GM19328 (cell line): ENCODE measurements around the gene GNB4.

Source experiments
- ATAC-seq: cut with Tn5 transposase; IDR thresholded peaks from one replicate; pipeline ENCODE4 v1.9.1; 2021; ENCODE audit warnings: mild to moderate bottlenecking, moderate library complexity; ENCODE audit not compliant: unreplicated experiment

The GNB4 gene

DNA sequence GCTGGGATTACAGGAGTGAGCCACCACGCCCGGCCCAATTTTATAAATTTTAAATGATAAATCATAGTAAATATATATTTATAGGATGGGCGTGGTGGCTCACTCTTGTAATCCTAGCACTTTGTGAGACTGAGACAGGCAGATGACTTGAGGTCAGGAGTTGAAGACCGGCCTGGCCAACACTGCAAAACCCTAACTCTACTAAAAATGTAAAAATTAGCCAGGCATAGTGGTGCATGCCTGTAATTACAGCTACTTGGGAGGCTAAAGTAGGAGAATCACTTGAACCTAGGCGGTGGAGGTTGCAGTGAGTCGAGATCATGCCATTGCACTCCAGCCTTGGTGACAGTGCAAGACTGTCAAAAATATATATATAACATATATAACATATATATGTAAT lies 77.3 kb downstream of the GNB4 start:
- ATAC-seq: no peak

DNA sequence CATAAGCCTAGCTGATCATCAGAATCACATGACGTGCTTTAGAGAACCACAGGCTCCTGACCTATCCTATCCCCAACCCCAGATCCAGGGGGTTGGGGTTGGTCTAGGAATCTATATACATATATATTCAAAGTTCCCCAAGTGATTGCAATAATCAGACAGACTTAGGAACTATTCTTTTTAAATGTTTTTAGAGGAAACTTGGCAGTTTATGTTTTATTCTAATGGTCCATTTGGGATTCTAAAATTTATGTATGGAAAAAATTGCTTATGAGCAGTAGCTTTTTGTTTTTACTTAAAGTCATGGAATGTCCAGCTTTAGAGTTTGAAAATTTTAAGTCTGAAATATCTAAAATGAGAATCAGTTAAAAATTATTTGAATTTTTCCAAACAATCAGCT lies 81.6 kb downstream of the GNB4 start:
- ATAC-seq: no peak

DNA sequence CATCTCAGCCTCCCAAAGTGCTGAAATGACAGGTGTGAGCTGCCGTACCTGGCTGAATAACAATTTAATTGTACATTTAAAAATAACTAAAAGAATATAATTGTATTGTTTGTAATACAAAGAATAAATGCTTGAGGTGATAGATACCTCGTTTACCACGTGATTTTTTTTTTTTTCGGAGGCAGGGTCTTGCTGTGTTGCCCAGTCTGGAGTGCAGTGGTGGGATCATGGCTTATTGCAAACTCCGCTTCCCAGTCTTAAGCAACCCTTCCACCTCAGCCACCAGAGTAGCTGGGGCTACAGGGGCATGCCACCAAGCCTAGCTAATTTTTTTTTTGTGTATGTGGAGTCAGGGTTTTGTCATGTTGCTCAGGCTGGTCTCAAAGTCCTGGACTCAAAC lies 87.9 kb downstream of the GNB4 start:
- ATAC-seq: no peak

DNA sequence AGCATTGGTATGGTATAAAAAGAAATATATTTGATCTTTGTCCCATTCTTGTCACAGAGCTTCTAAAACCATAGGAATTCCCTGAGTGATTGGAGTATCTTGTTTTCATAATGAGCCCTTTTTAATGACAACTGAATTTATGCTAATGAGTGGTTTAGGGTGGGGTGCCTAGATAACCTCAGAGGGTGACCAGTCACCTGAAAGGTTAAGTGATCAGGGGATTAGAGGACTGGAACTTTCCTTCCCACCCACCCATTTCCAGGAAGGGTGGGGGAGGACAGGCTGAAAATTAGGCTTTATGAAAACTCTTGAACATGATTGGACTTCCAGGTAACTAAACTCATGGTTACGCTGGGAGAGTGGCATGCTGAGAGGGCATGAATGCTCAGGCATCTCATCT lies 95.3 kb downstream of the GNB4 start:
- no peak for ATAC-seq

DNA sequence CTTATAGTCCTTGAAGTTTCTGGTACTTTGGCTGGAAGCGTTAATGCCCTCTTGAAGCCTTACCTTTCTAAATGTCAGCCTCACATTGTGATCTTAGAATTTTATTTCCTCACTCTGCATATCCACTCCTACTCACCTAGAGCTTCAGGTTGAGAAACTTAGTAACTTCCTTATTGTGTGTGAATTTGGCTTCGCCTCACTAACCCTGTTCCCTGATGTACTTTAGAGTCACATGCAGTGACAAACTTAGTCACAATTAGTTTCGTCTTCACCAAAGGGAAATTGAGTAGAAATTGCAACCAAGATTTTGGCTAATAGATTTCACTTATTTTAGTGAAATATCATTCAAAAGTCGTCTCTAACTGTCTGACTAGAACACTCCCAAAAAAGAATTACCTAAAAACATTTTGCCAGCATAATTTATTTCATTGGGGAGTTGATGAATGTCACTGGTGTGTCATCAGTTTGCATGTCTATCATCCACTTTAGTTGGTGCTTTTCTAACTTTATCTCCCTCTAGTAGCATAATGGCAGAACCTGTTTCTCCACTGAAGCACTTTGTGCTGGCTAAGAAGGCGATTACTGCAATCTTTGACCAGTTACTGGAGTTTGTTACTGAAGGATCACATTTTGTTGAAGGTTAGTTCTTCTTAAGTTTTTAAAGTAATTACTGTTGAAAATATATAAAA lies 102.8 kb downstream of the GNB4 start:
- peak; percentile 62 for ATAC-seq

DNA sequence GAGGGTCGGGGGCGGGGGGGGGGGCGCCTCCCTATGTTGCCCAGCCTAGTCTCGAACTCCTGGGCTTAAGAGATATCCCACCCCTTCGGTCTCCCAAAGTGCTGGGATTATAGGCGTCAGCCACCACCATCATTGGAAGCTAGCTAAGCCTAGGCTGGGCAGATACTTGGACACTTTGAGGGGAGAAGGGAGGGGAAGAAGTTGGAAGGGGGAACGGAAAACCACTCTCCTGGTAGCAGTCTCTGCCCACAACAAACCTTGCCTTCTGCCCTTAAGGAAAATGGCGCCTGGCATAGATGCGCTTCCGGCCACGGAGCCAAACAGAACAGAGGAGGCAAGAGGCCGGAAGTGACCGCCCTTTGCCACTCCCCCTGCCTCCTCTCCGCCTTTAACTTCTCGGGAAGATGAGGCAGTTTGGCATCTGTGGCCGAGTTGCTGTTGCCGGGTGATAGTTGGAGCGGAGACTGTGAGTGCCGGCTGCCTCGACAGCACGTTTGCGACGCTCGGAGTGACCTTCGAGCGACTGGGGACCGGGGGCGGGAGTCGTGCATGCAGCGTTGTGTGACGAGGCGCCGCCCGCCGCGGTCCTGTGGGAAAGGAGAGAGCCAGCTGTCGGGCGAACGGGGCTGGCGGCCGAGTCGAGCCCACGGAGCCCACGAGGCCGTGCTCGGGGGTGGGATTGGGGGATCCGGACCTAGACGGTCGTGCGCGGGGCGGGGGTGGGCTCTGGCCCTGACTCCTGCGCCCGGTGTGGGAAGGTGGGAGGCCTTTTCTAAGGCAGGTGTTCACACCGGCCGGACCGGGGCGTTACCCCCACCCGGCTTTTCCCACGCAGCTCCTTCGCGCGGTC lies 103.7 kb downstream of the GNB4 start, which contains the start of gene MFN1:
MFN1 (plus strand) TSS at position 365 of the 850 bp plus-strand sequence. CDS start 1,143 bp downstream, outside the sequence.
- ATAC-seq: peak; percentile 86
